Activated CD4-positive, alpha-beta T cell treated with anti-CD3 and anti-CD28 coated beads, Interleukin-2, amount 50 U/mL, for 1 hour (primary cell): Measurements from ENCODE around the gene CMSS1.

Source experiments
- DNase-seq: peaks from one replicate; pipeline ENCODE4 v3.0.0-alpha.2; 2020

Gene CMSS1

DNA sequence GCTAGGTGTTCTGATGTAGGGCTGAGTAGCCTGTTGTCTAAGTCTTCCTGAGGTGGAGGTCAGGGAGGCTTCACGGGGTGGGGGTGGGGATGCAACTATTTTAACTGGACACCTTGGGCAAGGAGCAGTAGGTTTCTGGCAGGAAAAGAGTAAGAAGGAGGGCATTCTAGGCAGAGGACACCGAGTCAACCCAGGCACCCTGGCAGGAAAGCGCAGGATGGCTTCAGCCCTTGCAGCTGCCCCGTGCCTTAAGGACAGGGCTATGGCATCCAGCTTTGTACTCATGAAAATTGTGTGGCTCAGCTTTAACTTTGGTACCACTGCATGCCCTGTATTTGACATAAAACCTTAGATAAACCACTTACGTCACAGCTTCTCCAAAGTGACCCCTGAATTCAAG lies 303.0 kb downstream of the CMSS1 start:
- DNase-seq = no peak

DNA sequence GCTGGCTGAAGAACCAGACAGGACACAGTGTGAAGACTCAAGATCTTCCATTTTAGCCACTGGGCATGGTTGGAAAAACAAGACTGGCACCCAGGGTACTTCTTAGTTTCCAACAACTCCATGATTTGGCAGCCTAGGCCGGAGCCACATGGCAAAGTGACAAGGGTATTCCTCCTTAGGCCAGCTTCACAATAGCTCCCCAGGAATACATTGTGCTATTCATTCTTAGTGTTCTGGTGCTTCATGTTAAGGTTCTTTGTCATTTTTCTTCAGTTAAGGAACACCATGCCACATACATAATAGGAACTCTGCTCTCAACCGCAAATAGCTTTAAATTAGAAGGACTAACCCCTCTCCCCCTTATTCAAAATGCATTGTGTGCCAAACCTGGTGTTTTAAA lies 304.7 kb downstream of the CMSS1 start:
- no peak for DNase-seq

DNA sequence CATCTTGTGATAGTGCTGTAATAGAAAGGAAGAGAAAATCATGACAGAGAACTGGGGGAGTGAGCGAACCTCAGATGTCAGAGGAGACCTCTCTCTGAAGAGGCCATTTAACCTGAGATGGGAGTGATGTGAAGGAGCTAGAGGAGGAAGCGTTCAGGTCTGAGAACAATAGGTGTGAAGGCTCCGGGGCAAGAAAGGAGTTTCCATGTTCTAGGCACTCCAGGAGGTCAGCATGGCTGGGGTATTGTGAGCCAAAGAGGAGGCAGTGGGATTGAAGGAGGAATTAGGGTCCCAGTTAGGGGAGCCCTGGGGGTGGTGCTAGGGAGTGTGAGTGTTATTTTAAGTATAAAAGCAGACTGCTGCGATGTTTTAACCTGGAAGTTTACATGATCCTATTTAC lies 305.4 kb downstream of the CMSS1 start:
- no peak for DNase-seq

DNA sequence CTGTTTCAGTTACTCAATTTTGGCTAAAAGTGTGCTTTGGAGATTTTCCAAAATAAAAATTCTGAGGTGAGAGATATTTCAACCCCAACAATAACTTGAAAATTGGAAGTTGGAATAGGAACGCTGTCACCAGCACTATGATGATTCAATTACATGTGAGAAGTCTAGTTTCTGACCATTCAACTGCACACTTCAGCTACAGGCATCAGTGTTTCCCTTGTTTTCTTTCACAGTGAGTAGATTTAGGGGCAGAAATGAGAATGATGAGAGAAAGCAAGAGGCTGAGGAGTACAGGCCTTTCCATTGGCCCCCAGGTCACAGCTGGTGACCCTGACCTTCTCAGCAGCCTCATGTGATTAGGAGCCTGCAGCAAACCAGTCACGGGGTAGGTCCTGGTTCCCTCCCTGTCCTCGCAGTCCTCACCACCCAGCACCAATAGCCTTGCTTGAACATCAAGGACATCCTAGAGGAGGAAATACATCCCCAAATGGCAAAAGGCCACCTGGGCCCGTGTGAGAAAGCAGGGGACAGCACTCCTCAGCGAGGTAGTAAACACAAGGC lies 306.6 kb downstream of the CMSS1 start:
- no peak for DNase-seq

DNA sequence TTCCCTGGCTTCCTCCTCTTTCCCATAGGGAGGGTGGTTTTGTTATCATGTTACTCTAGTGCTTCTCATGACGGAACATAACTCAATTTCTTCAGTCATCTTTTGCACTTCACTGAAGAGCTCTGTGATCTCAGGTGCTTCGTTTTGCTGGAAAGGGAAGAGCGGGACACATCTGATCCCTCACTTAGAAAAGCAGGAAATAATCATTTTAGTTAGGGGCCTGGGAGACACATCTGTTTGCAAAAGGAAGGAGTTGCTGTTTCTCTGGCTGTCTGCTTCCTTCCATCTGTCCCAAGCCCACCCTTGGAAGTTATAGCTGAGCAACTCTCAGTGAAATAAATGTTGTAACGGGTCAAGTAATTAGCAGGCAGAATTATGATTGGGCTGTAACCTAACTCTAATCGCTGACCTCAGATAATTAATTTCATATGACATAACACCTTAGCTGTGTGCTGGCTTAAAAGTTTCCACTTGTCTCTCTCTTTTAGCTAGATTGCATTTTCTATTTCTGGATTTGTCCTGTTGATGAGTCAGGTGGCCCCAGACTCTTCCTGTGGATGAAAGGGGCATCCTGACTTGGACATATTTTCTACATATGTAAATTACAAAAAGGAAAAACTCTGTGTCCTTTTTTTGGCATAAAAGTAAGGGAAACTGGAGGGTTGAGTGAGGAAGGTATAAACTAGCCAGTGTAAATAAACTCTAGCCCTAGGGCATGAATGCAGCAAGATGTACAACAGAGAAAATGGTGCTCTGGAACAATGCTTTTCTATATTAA lies 307.7 kb downstream of the CMSS1 start:
- no peak for DNase-seq

DNA sequence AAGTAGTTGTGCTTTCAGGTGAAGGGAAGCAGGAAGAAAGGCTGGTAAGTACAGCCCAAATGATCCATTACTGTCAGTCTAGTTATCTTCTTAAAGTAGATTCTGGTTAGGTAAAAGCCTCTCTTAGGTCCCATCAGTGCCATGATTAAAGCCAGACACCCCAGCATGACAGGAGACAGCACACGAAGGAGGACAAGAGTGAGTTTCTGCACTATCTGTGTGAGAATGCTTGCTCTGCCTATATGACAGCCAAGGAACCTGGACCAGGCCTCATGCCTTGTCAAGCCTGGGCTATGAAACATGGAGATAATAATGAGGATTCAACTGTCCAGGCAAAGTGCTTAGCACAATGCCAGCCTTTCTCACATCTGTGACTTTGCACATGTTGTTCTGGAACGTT lies 310.1 kb downstream of the CMSS1 start:
- DNase-seq = no peak

DNA sequence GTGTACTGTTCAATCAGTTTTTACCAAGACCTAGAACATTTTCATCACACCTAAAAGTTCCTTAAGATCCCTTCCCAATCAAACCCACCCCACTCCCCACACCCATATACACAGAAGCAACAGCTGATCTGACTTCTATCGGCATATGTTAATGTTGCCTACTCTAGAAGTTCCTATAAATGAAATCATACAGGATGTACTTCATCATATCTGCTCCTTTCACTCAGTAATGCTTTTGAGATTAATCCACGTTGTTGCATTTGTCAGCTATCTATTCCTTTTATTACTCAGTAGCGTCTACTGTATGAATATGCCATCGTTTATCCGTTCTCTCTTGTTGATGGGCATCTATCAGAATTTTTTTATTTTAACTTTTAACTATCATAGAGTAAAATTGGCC lies 310.9 kb downstream of the CMSS1 start:
- no peak for DNase-seq

DNA sequence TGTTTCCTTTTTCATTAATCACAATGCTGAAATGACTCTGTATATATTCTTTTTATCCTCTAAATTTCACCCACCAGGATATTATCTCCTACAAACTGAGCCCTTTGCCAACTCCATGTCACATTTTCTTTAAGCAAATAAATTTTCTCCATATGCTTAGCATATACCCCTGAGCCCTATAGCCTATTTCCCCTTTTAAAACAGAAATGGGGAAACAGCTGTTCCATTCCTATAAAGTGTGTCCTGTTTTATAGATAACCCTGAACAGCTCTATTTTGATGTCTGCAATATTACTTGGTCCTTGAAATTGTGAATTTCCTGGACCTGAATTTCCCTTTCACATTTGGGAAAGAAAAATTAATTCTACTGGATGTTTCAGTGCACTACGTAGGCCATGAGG lies 312.3 kb downstream of the CMSS1 start:
- DNase-seq = no peak

DNA sequence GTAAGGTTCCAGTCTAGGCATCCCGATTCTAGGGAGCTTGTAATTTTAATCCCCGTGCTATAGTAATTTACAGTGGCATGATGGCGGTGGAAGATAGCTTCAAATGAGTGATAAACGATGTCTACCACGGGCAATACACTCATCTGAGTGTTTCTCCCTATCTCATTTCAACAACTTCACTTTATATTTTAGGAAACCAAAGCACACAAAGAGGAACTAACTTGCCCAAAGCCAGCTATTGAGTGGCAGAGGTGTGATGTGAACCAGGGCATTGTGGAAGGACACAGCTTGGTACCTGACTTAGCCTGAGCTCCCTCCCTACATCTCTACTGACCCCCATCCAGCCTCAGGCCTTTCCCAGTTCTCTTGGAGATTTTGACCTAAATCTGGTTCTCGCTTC lies 313.6 kb downstream of the CMSS1 start:
- DNase-seq = no peak

DNA sequence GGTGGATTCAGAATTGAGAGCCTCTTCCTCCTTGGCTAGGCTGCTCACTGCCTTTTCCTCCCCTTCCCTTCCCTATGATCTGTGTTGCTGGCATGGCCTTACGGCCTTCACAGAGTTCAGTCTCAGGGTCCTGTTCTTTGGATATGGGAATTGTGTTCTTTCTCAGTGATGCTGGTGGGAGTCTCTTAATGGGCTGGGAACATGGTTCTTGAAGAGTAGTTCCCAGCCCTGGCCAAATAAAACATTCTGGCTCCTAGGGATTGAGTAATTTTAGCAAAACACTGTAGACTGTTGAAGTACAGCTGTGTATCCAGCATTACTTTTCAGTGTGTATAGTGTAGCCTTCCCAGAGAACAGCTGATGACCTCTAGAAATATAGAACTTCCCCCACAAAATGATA lies 319.3 kb downstream of the CMSS1 start:
- DNase-seq = no peak

DNA sequence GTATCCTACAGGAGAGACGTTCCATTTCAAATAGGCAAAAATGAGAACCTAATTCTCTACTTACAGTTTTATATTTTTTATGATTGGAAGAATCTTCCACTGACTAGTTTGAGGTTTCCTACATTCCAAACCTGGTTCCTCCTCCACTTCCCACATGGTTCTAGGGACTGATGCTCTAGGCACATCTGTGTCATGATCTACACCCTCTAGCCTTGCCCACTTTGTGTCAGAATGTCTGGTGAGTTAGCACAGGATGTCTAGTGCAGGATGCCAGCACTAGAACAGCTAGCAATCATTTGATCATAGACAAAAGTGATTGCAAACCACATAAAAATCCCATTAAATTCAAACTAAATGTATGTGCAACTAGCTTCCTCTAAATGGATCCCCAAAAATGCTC lies 323.3 kb downstream of the CMSS1 start:
- DNase-seq = no peak

DNA sequence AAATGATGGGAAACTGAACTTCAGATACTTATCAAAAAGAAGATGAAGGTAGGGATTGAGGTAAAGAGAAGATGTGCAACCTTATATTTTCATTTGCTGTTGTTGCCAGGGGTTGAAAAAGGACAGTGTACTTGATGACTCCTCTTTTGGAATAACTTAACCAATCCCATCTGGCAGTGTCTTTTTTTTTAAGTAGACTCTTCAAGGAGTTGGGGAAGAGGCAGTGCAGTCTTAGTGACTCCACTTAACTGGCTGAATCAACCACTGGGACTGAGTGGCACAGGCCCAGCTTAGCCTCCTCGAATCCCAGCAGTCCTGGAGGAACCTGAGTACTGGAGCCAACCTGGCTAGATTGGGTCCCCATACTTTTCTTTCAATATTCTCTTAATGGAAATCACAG lies 323.9 kb downstream of the CMSS1 start:
- DNase-seq = no peak

DNA sequence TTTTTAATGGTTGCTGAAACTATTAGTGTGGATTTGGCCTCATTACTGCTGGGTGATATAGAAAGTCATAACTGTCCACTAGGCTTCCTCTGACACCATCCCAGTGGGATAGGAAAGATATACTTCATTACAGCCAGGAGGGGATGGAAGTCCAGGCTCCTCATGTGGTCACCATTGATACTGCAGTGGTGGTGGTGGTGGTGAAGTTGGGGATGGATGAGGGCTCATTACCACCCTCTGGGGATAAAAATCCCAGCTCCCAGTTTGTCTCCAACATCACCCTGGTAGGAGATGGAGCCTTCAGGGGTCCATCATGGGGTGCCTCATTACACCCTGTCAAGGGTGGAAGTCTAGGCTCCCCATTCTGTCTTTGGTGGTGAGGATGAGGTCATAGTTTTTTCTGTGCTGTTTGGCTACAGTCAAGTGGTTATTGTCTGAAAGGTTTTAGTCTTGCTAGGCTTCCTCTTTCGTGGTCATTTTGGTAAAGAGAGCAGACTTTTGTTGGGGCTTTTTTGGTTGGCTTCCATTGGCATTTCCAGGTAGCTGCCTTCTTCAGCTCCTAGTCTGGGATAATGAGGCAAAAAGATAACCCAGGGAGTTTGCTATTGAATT lies 326.7 kb downstream of the CMSS1 start:
- no peak for DNase-seq

DNA sequence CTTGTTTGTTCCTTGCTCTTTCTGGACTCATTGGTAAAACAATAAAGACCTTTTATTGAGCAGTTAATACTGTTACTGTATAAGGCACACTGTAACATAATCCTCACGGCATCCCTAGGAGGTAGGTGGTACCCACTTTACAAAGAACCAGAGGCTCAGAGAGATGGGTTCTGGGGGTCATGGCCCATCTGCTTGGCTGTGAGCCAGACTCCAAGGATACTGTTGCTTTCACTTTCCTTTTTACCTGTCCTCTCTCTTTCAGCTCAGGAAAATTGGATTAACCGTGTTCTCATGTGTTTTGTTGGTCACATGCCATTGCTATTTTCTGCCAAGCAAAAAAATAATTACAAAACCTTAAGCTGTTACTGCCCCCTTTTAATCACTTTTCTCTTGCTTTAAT lies 331.5 kb downstream of the CMSS1 start:
- DNase-seq = no peak

DNA sequence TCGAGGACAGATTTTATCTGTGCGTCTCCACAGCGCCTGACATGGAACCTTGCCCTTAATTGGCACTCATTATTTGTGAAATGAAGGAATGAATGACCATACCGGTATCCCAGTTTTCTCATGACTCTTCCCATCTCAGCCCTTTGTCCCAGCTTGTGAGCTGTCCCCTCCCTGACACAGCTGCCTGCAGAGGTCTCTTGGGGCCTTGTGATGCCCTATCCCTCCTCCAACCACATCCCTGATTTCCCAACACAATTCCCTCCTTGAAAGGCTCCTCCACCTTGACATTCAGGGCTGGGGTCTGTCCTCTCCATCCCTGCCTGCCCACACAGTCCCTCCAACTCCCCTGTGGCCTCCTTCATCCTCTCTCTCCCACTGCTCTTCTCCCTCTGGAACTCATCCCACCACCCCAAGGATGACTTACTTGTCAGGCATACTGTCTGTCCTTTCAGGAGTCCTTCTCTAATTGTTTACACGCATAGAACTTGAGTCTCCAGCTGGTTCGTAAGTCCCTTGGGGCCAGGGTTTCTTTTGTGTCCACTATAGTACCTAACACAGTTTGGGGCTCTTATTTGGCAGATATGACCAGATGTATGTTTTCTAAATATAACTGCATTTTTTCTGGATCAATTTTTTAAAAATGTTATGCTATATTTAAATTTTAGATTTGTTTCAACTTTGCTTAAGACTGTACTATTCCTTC lies 332.2 kb downstream of the CMSS1 start:
- no peak for DNase-seq

DNA sequence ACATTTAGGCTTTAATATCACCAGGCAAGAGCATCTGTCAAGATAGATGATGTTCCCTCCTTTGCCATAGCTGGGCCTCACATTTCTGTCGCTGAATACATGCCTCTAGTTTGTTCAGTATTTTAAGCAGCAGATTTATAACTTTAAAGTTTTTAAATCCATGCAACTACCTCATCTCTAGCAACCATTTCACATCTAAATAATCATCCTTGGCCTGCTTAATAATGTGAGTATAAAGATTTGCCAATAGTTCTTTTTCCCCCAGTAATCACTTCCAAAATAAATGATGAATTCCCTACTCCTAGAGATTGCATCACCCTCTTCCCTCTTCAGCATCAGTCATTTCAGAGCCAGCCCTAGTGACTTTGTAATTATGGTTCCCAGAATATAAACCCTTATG lies 332.8 kb downstream of the CMSS1 start:
- DNase-seq = no peak

DNA sequence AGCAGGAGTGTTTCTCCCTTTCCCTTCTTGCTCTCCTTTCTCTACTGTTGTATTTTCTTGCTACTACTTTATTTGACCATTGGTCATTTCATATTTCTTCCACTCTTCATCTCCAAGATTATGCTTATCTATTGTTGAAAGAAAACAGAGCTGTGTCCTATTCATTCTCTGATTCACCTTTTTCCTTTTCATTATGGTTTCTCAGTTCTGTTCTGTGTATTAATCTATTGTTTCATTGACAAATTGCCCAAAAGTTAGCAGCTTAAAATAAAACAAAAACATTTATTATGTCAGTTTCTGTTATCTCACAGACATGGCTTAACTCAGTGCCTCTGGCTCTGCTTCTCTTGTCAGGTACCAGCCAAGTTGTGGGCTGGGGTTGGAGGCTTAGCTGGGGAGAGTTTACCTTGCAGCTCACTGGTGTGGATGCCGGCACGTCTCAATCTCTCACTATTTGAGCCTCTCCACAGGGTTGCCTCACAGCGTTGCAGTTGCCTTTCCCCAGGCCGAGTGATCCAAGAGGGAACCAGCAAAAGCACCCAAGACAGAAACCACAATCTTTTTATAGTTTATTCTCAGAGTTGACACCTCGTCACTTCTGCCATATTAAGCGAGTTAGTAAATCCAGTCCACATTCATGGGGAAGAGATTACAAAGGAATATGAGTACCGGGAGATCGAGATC lies 333.5 kb downstream of the CMSS1 start:
- DNase-seq = no peak

DNA sequence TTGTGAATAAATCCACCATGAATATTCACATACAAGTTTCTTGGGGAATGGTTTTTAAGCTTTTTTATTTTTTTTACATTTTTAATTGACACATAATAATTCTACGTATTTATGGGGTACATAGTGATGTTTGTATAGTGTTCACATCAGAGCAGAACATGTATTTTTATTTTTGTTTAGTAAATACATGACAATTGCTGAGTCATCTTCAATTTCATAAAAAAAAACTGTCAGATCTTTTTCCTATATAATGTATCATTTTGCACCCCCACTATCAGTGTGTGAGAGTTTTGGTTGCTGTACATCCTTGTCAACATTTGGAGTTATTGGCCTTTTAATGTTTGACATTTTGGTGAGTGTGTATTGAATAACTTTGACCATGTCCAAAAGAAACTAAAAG lies 336.5 kb downstream of the CMSS1 start:
- DNase-seq = no peak

DNA sequence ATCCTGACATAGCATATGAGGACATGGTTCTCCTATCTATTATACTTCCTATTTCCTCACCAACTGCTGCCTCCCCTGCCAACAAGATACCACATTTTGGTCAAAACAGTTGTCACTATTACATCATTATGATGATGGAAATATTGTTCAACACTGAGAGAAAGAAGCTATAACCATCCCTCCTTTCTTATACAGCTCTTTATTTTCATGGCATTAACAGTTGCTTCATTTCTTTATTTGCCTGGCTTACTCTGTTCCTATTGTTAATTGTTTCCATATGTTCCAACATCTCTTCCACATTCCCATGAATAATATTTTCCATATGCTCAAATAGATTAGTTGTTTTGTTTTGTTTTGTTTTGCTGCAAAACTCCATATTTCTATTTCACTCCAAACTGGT lies 337.5 kb downstream of the CMSS1 start:
- DNase-seq = no peak

DNA sequence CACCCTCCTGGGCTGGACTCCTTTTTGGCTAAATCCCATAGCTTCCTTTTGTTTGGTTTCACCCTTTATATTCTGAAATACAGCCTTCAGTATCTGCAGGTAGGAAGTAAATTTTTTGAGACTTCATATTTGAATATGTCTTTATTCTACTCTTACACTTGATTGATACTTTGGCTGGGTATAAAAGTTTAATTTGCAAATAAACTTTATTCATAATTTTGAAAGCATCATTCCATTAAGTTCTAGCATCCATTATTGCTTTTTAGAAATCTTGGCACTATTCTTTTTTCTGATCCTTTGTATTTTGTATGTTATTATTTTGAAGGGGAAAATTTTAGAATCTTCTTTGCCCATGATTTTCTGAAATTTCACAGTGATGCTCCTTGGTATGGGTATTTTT lies 337.9 kb downstream of the CMSS1 start:
- DNase-seq = no peak

DNA sequence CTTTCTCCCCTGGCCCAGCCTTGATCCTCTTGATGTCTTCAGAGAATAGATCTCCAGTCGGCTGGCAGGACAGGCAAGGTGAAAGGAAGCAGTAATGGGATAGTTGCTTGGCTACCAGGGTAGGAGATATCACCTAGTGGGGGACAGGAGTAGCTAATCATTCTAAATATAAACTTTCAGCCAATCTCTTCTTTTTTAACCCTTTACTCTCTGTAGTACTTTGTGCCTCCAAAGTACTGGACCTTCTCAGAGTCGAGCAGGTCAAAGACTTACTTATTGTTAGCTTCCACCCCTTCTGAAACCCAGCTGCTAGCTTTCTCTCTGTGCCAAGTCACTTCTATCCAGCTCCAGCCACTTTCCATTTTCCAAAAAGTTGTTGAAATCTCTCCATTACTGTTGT lies 340.0 kb downstream of the CMSS1 start:
- DNase-seq = no peak

DNA sequence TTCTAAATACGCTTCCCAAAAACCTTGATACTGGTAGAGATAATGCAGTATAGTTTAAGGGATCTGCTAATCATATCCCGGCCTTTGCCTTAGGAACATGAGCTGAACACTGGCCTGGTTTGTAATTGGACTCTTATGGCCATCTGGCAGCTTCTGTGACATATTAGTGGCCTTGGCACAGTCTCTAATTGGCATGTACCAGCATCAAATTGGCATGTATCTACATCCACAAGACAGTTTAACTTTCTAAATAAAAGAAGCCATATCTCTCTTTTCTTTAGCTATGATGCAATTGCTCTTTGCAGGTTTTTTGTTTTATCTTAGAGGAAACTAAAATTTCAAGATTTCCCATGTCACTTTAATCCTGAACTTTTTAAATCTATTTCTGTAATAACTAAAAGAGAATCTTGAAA lies 341.3 kb downstream of the CMSS1 start:
- no peak for DNase-seq
